ENCODE data around the gene TMTC1. TPM values are rescaled to one million over a fixed set of nuclear protein-coding genes. Genes with fewer than 3 reads are reported as not detected.

TMTC1 gene
- total and polyA plus RNA-seq, 2 experiments from 2014 or later = 4.8 to 24.3 TPM

GRCh38 chr12:29582146-29582545 lies 201.6 kb downstream of the TMTC1 start (continued):
- TF ChIP-seq ZNF462 (CRISPR knock-in tag; IDR thresholded peaks at IDR 0.05) = no peak
- TF ChIP-seq CREB1 (CRISPR knock-in tag; IDR thresholded peaks at IDR 0.05; ENCODE audit: low read depth) = no peak
- TF ChIP-seq ETS1 (IDR thresholded peaks at IDR 0.05) = no peak
- TF ChIP-seq ZNF114 (CRISPR knock-in tag; IDR thresholded peaks at IDR 0.05) = no peak

GRCh38 chr12:29581631-29582030 lies 202.1 kb downstream of the TMTC1 start:
- no peak for ATAC-seq
- DNase-seq (ENCODE audit: low spot score) = no peak
- H3K4me1 ChIP-seq (ENCODE audit: insufficient read depth) = no peaks in the 10 kb centered on the region
- H3K36me3 ChIP-seq (ENCODE audit: insufficient read depth) = no peaks in the 10 kb centered on the region
- Mint-ChIP-seq H3K27ac (peak overlapping the region; percentile 12; the same call in 1 of the 2 replicates), H3K4me3 (no peak overlapping the region), H3K9me3 (no peaks in the 10 kb centered on the region), H3K4me1 (no peaks in the 10 kb centered on the region; the same call in 1 of the 3 replicates), H3K27me3 (ENCODE audit: insufficient read depth, low read depth, poor library complexity) (no peaks in the 10 kb centered on the region), H3K36me3 (ENCODE audit: low read depth) (no peaks in the 10 kb centered on the region)
- no peaks in the 10 kb centered on the region for H3K27me3 ChIP-seq (ENCODE audit: insufficient read depth)
- no peak overlapping the region for H3K27ac ChIP-seq (ENCODE audit: low read depth)
- H3K79me2 ChIP-seq (replicated peaks; ENCODE audit: insufficient read depth) = no peaks in the 10 kb centered on the region
- H3K4me2 ChIP-seq = no peak overlapping the region
- H3F3A ChIP-seq (replicated peaks; ENCODE audit: low read depth) = no peaks in the 10 kb centered on the region
- no peaks in the 10 kb centered on the region for H4K20me1 ChIP-seq (replicated peaks; ENCODE audit: insufficient read depth)
- no peak overlapping the region for H2AFZ ChIP-seq
- no peaks in the 10 kb centered on the region for H3K9me2 ChIP-seq (ENCODE audit: insufficient read depth)
- no peak overlapping the region for H3K4me3 ChIP-seq
- TF ChIP-seq CREB1 (CRISPR knock-in tag; IDR thresholded peaks at IDR 0.05; ENCODE audit: low read depth) = no peak
- TF ChIP-seq EZH2 (IDR thresholded peaks at IDR 0.05; ENCODE audit: low read depth, unreplicated experiment) = no peak
- TF ChIP-seq STAT1 (IDR thresholded peaks at IDR 0.05; ENCODE audit: unreplicated experiment) = no peak
- TF ChIP-seq NANOG (IDR thresholded peaks at IDR 0.05; ENCODE audit: borderline replicate concordance) = no peak
- no peak for TF ChIP-seq REST (IDR thresholded peaks at IDR 0.05; ENCODE audit: unreplicated experiment)
- no peak for TF ChIP-seq ETS1 (IDR thresholded peaks at IDR 0.05)
- no peak for TF ChIP-seq EZH2phosphoT487 (IDR thresholded peaks at IDR 0.05; ENCODE audit: unreplicated experiment)
- TF ChIP-seq JUNB (IDR thresholded peaks at IDR 0.05; ENCODE audit: unreplicated experiment) = no peak
- no peak for TF ChIP-seq POLR2AphosphoS5 (IDR thresholded peaks at IDR 0.05; ENCODE audit: low read depth)
- TF ChIP-seq CTCF (conservative IDR thresholded peaks at IDR 0.05; ENCODE audit: low read depth in 2 of 2) = no peak
